GM12878 (cell line): ENCODE measurements around the gene ZNF407. TPM values are rescaled to one million over a fixed set of nuclear protein-coding genes. Genes with fewer than 3 reads are reported as not detected.

ENCODE experiments used
- BCLAF1 ChIP-seq: fragments of 450-650 bp; IDR thresholded peaks from 2 replicates; pipeline ENCODE4 v1.6.1; 2017; ENCODE audit warnings: antibody characterized with exemption, mild to moderate bottlenecking, moderate library complexity
- BHLHE40 ChIP-seq, 2 experiments: fragments of 450-650 bp in 1 of 2; IDR thresholded peaks; 2 replicates each; pipeline ENCODE4 v1.6.1; 2011 to 2017; ENCODE audit warnings: low read depth in 2 of 2, borderline replicate concordance in 1 of 2, improper control_type of control experiment in 1 of 2, low read length in 1 of 2, mild to moderate bottlenecking in 1 of 2
- CEBPZ ChIP-seq: fragments of 150-350 bp; IDR thresholded peaks from 2 replicates; pipeline ENCODE4 v1.6.1; 2016; ENCODE audit warnings: low read depth, low read length
- CREM ChIP-seq: IDR thresholded peaks from 2 replicates; pipeline ENCODE4 v1.6.1; 2014; ENCODE audit warnings: antibody characterized with exemption, low read depth
- EGR1 ChIP-seq, 2 experiments: IDR thresholded peaks; 1 replicate in 1 of 2; 2 replicates in 1 of 2; pipeline ENCODE4 v1.6.1; 2011 to 2012; ENCODE audit warnings: low read depth in 2 of 2, low read length in 2 of 2, borderline replicate concordance in 1 of 2, mild to moderate bottlenecking in 1 of 2, moderate library complexity in 1 of 2
- EP300 ChIP-seq, 2 experiments: fragments of 150-350 bp in 1 of 2; IDR thresholded peaks; 2 replicates each; pipeline ENCODE4 v1.6.1; 2011 to 2012; ENCODE audit warnings: low read depth in 2 of 2, low read length in 2 of 2, borderline replicate concordance in 1 of 2, improper control_type of control experiment in 1 of 2, inconsistent platforms in 1 of 2; ENCODE audit not compliant: control insufficient read depth in 1 of 2
- FOXM1 ChIP-seq: IDR thresholded peaks from 2 replicates; pipeline ENCODE4 v1.6.1; 2012; ENCODE audit warnings: low read depth, mild to moderate bottlenecking, inconsistent platforms, low read length, moderate library complexity
- MEF2B ChIP-seq: fragments of 450-650 bp; IDR thresholded peaks from 2 replicates; pipeline ENCODE4 v1.6.1; 2018; ENCODE audit warnings: mild to moderate bottlenecking, moderate library complexity; ENCODE audit not compliant: partially characterized antibody, poor library complexity, severe bottlenecking
- MXI1 ChIP-seq: fragments of 150-350 bp; IDR thresholded peaks from 2 replicates; pipeline ENCODE4 v1.6.1; 2011; ENCODE audit warnings: low read depth, mild to moderate bottlenecking, inconsistent platforms, low read length, improper control_type of control experiment
- NFYB ChIP-seq: IDR thresholded peaks from 2 replicates; pipeline ENCODE4 v1.6.1; 2011; ENCODE audit warnings: low read depth, mild to moderate bottlenecking, low read length, improper control_type of control experiment, moderate library complexity; ENCODE audit not compliant: insufficient read depth
- PAX8 ChIP-seq: fragments of 450-650 bp; IDR thresholded peaks from 2 replicates; pipeline ENCODE4 v1.6.1; 2017; ENCODE audit warnings: mild to moderate bottlenecking, moderate library complexity
- RAD51 ChIP-seq: fragments of 450-650 bp; IDR thresholded peaks from 2 replicates; pipeline ENCODE4 v1.6.1; 2016; ENCODE audit warnings: moderate library complexity, mild to moderate bottlenecking, inconsistent platforms
- RCOR1 ChIP-seq: conservative IDR thresholded peaks from 2 replicates; pipeline ENCODE4 v1.6.1; 2012; ENCODE audit warnings: low read depth, low read length, improper control_type of control experiment
- STAT1 ChIP-seq: fragments of 450-650 bp; conservative IDR thresholded peaks from 2 replicates; pipeline ENCODE4 v1.6.1; 2014; ENCODE audit warnings: antibody characterized with exemption, mild to moderate bottlenecking
- TARDBP ChIP-seq: IDR thresholded peaks from 2 replicates; pipeline ENCODE4 v1.6.1; 2016; ENCODE audit warnings: borderline replicate concordance
- TCF7 ChIP-seq: IDR thresholded peaks from 2 replicates; pipeline ENCODE4 v1.6.1; 2014; ENCODE audit warnings: antibody characterized with exemption, borderline replicate concordance
- ZZZ3 ChIP-seq: IDR thresholded peaks from 2 replicates; pipeline ENCODE4 v1.6.1; 2011; ENCODE audit warnings: low read depth; ENCODE audit not compliant: control insufficient read depth, insufficient read length
- polyA plus RNA-seq, 11 experiments: library from polyadenylated mRNA; depleted of rRNA in 4 of 11; unstranded in 6 of 11; stranded (reverse) in 5 of 11; fragments of >200 nt; fragmentation: Nextera tagmentation in 4 of 11; fragmentation: Illumina TruSeq in 1 of 11; extraction: Ambion mirVana in 4 of 11; extraction: Trizol in 1 of 11; gene quantifications; 1 replicate in 1 of 11; 2 replicates in 10 of 11; pipeline versions ENCODE4 v1.2.1 to v1.2.3, GENCODE V29; 2011 to 2016; ENCODE audit warnings: inconsistent platforms in 2 of 11, missing spikeins in 2 of 11, low read depth in 1 of 11
- total RNA-seq, 4 experiments: library from RNA; depleted of rRNA in 3 of 4; stranded (reverse); fragments of >200 nt in 3 of 4; fragmentation: Illumina TruSeq in 1 of 4; extraction: Trizol in 1 of 4; gene quantifications; 2 replicates each; pipeline versions ENCODE4 v1.2.1 to v1.2.3, GENCODE V29; 2013 to 2021
- TF ChIP-seq, protein P1 (sequence below): fragments of 450-650 bp; formaldehyde crosslinking; IDR thresholded peaks from 2 replicates; pipeline ENCODE4 v1.4.0; 2022; ENCODE audit warnings: mild to moderate bottlenecking, moderate library complexity

The ZNF407 gene
- total and polyA plus RNA-seq, 10 of the 15 experiments (the other 5 are each of a cell fraction or from before 2014, with no cell fraction given): 0.69 to 11.6 (median 5.3) TPM

- TF ChIP-seq BHLHE40 (IDR thresholded peaks at IDR 0.05; ENCODE audit: borderline replicate concordance in 1 of 2, low read depth in 2 of 2, low read length in 1 of 2): peak in 1 of 2 experiments; percentile 44; a peak in 1 of 4 replicates
- TF ChIP-seq EGR1 (IDR thresholded peaks at IDR 0.05; ENCODE audit: borderline replicate concordance in 1 of 2, low read depth in 2 of 2, low read length in 2 of 2): 0 out of 3 replicates have a peak, but pooled peaks of 1 of the 2 experiments have one; percentile 8
- peak; percentile 50; the same call in 1 of the 2 replicates for TF ChIP-seq CREM
- TF ChIP-seq EP300 (IDR thresholded peaks at IDR 0.05; ENCODE audit: borderline replicate concordance in 1 of 2, control insufficient read depth in 1 of 2, low read depth in 2 of 2, low read length in 2 of 2): no peak
- no peak for TF ChIP-seq NFYB
- TF ChIP-seq, protein P1, sequence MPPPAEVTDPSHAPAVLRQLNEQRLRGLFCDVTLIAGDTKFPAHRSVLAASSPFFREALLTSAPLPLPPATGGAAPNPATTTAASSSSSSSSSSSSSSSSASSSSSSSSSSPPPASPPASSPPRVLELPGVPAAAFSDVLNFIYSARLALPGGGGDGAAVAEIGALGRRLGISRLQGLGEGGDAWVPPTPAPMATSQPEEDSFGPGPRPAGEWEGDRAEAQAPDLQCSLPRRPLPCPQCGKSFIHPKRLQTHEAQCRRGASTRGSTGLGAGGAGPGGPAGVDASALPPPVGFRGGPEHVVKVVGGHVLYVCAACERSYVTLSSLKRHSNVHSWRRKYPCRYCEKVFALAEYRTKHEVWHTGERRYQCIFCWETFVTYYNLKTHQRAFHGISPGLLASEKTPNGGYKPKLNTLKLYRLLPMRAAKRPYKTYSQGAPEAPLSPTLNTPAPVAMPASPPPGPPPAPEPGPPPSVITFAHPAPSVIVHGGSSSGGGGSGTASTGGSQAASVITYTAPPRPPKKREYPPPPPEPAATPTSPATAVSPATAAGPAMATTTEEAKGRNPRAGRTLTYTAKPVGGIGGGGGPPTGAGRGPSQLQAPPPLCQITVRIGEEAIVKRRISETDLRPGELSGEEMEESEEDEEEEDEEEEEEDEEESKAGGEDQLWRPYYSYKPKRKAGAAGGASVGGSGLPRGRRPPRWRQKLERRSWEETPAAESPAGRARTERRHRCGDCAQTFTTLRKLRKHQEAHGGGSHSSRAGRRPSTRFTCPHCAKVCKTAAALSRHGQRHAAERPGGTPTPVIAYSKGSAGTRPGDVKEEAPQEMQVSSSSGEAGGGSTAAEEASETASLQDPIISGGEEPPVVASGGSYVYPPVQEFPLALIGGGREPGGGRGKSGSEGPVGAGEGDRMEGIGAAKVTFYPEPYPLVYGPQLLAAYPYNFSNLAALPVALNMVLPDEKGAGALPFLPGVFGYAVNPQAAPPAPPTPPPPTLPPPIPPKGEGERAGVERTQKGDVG (CRISPR knock-in tag): no peak
- no peak for TF ChIP-seq MXI1
- TF ChIP-seq FOXM1: no peak
- TF ChIP-seq ZZZ3: no peak
- TF ChIP-seq BCLAF1: no peak
- no peak for TF ChIP-seq PAX8
- no peak for TF ChIP-seq CEBPZ
- TF ChIP-seq TCF7: no peak
- TF ChIP-seq STAT1: no peak
- TF ChIP-seq RCOR1: no peak
- TF ChIP-seq MEF2B: no peak
- peak; percentile 82 for TF ChIP-seq RAD51
- TF ChIP-seq TARDBP: no peak
Measured at GRCh38 chr18:75070625-75071483, 473.2 kb downstream of the ZNF407 start (continued).
